ENCODE results near the gene PYGM.

DNA sequence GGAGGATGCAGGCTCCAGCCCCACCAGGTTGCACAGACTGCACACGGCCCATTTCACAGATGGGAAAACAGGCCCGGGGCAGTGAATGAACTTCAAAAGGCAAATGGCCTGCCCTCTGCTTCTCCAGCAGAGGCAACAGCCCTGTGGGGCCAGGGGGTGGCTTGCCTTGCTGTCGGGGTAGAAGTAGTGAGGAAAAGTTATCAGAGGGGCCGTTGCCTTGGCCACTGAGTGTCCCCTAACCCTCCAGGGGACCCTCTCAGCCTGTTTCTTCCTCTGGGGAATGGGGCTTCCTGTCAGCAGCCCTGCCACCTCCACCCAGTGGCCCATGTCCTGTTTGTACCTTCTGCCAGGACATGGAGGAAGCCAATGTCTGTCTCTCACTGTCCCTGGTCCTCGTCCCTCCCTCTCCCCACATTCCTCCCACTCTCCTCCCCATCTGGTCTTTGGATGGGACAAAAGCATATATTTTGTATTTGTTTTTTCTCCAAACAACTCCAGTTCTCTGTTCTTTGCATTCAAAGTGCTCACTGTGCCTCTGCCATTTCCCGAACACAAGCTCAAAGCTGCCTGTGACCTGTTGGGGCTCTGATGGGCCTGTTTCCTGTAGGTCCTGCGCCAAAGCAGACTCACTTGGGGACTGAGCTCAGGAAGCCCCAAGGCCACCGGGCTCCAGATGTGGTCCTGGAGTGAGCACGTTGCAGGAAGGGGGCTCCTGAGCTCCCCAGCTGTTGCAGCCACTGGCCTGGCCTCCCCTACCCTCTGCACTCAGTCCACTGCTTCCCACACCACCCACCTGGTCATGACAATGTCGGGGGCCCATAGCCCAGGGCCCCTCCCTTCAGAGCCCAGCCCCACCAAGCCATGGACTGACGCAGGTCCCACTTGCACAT lies 33.7 kb upstream of the PYGM start:
- TF ChIP-seq CTCF (IDR thresholded peaks at IDR 0.05; ENCODE audit: extremely low read depth in 1 of 2, insufficient read depth in 1 of 2, low read depth in 1 of 2, low read length in 2 of 2) (no peak), POLR2AphosphoS5 (IDR thresholded peaks at IDR 0.05; ENCODE audit: insufficient read depth, low read depth, low read length) (no peak), EZH2 (IDR thresholded peaks at IDR 0.05; ENCODE audit: borderline replicate concordance, low read depth, low read length, severe bottlenecking) (no peak)

Measured in endothelial cell of umbilical vein (primary cell).